HepG2 (cell line): Measurements from ENCODE around the gene LAMC1. TPM values are rescaled to one million over a fixed set of nuclear protein-coding genes. Genes with fewer than 3 reads are reported as not detected.

Experiments used
- CBX5 ChIP-seq: sonication (generic); formaldehyde crosslinking; IDR thresholded peaks from 2 replicates; pipeline ENCODE4 v1.4.0; 2020; ENCODE audit warnings: missing genetic modification reagents, borderline replicate concordance
- HMGXB3 ChIP-seq: sonication (generic); formaldehyde crosslinking; IDR thresholded peaks from 2 replicates; pipeline ENCODE4 v1.4.0; 2020; ENCODE audit warnings: missing genetic modification reagents, borderline replicate concordance
- HNRNPL ChIP-seq: fragments of 200-400 bp; formaldehyde crosslinking; IDR thresholded peaks from 2 replicates; pipeline ENCODE4 v1.6.1; 2017; ENCODE audit warnings: mild to moderate bottlenecking, low read depth, low read length
- ISL2 ChIP-seq: sonication (generic); formaldehyde crosslinking; IDR thresholded peaks from 2 replicates; pipeline ENCODE4 v1.5.0; 2020; ENCODE audit warnings: missing genetic modification reagents
- MAFK ChIP-seq, 2 experiments: IDR thresholded peaks in 1 of 2; conservative IDR thresholded peaks in 1 of 2; 2 replicates each; pipeline ENCODE4 v1.6.1; 2011; ENCODE audit warnings: improper control_type of control experiment in 2 of 2, low read length in 2 of 2
- MEF2D ChIP-seq: sonication (generic); formaldehyde crosslinking; IDR thresholded peaks from 2 replicates; pipeline ENCODE4 v1.5.1; 2020; ENCODE audit warnings: mild to moderate bottlenecking, missing genetic modification reagents
- NPAS2 ChIP-seq: sonication (generic); formaldehyde crosslinking; IDR thresholded peaks from 2 replicates; pipeline ENCODE4 v1.8.0; 2022; ENCODE audit warnings: mild to moderate bottlenecking, missing genetic modification reagents, borderline replicate concordance
- NR0B2 ChIP-seq: sonication (generic); formaldehyde crosslinking; IDR thresholded peaks from 2 replicates; pipeline ENCODE4 v1.4.0; 2020; ENCODE audit warnings: mild to moderate bottlenecking, missing genetic modification reagents
- RAD21 ChIP-seq: fragments of 450-650 bp; formaldehyde crosslinking; IDR thresholded peaks from 2 replicates; pipeline ENCODE4 v1.5.0; 2020; ENCODE audit warnings: mild to moderate bottlenecking
- SAFB2 ChIP-seq: sonication (generic); formaldehyde crosslinking; IDR thresholded peaks from 2 replicates; pipeline ENCODE4 v1.5.1; 2020; ENCODE audit warnings: missing genetic modification reagents, low read depth, mild to moderate bottlenecking, borderline replicate concordance
- SMAD9 ChIP-seq: sonication (generic); formaldehyde crosslinking; IDR thresholded peaks from 2 replicates; pipeline ENCODE4 v1.5.1; 2020; ENCODE audit warnings: mild to moderate bottlenecking, missing genetic modification reagents
- TAF15 ChIP-seq: fragments of 200-400 bp; formaldehyde crosslinking; IDR thresholded peaks from one replicate; pipeline ENCODE4 v1.6.1; 2018; ENCODE audit warnings: mild to moderate bottlenecking, low read depth, low read length; ENCODE audit not compliant: poor library complexity, severe bottlenecking
- TP53 ChIP-seq: sonication (generic); formaldehyde crosslinking; conservative IDR thresholded peaks from 2 replicates; pipeline ENCODE4 v1.4.0; 2020; ENCODE audit warnings: missing genetic modification reagents
- UBTF ChIP-seq: sonication (generic); formaldehyde crosslinking; IDR thresholded peaks from 2 replicates; pipeline ENCODE4 v1.4.0; 2020; ENCODE audit warnings: mild to moderate bottlenecking, missing genetic modification reagents
- YEATS4 ChIP-seq: sonication (generic); formaldehyde crosslinking; IDR thresholded peaks from 2 replicates; pipeline ENCODE4 v1.4.0; 2020; ENCODE audit warnings: missing genetic modification reagents, borderline replicate concordance
- ZBTB21 ChIP-seq: sonication (generic); formaldehyde crosslinking; IDR thresholded peaks from 2 replicates; pipeline ENCODE4 v1.4.0; 2020; ENCODE audit warnings: missing genetic modification reagents
- ZNF232 ChIP-seq: sonication (generic); formaldehyde crosslinking; IDR thresholded peaks from 2 replicates; pipeline ENCODE4 v1.4.0; 2020; ENCODE audit warnings: missing genetic modification reagents, borderline replicate concordance
- ZNF234 ChIP-seq: sonication (generic); formaldehyde crosslinking; conservative IDR thresholded peaks from 2 replicates; pipeline ENCODE4 v1.5.1; 2020; ENCODE audit warnings: mild to moderate bottlenecking, missing genetic modification reagents
- ZNF337 ChIP-seq: sonication (generic); formaldehyde crosslinking; IDR thresholded peaks from 2 replicates; pipeline ENCODE4 v1.5.1; 2020; ENCODE audit warnings: missing genetic modification reagents, low read depth, mild to moderate bottlenecking, borderline replicate concordance
- ZNF546 ChIP-seq: sonication (generic); formaldehyde crosslinking; conservative IDR thresholded peaks from 2 replicates; pipeline ENCODE4 v1.8.1; 2023; ENCODE audit warnings: mild to moderate bottlenecking, missing genetic modification reagents
- polyA plus RNA-seq, 8 experiments: library from polyadenylated mRNA; depleted of rRNA in 3 of 8; stranded (reverse) in 7 of 8; unstranded in 1 of 8; fragments of >200 nt; fragmentation: Illumina TruSeq in 4 of 8; extraction: Trizol in 4 of 8; gene quantifications; 2 replicates each; pipeline versions ENCODE4 v1.2.1 to v1.2.3, GENCODE V29; 2011 to 2016; ENCODE audit warnings: low read depth in 4 of 8, missing spikeins in 1 of 8, mixed read lengths in 1 of 8; ENCODE audit not compliant: insufficient read depth in 1 of 8
- total RNA-seq, 5 experiments: library from RNA; depleted of rRNA; stranded (reverse); fragments of >200 nt; fragmentation: Illumina TruSeq; extraction: Trizol; gene quantifications; 2 replicates each; pipeline ENCODE4 v1.2.3, GENCODE V29; 2016; ENCODE audit warnings: low read depth in 1 of 5

LAMC1 gene
- total and polyA plus RNA-seq, 2 of the 13 experiments (the other 11 are each of a cell fraction or from before 2014, with no cell fraction given), result 58.5 to 137 TPM

GRCh38 chr1:183022202-183023145, 746 bp upstream of the LAMC1 start (continued):
- peak; percentile 56 to 81 for TF ChIP-seq MAFK (conservative IDR thresholded peaks at IDR 0.05 in 1 of 2, IDR thresholded peaks at IDR 0.05 in 1 of 2; ENCODE audit: low read length in 2 of 2)
- 0 out of 2 replicates have a peak, but pooled peaks have one; percentile 31 for TF ChIP-seq ZNF234 (CRISPR knock-in tag)
- TF ChIP-seq MEF2D (CRISPR knock-in tag), result no peak
- TF ChIP-seq ZNF337 (CRISPR knock-in tag), result no peak
- no peak for TF ChIP-seq HNRNPL
- TF ChIP-seq SMAD9, result no peak
- peak; percentile 52 for TF ChIP-seq TAF15
- TF ChIP-seq HMGXB3, result no peak
- 0 out of 2 replicates have a peak, but pooled peaks have one; percentile 42 for TF ChIP-seq RAD21 (CRISPR knock-in tag)
- peak; percentile 58; the same call in 1 of the 2 replicates for TF ChIP-seq ISL2 (CRISPR knock-in tag)
- TF ChIP-seq UBTF (CRISPR knock-in tag), result peak; percentile 40; the same call in 1 of the 2 replicates
- TF ChIP-seq CBX5, result 0 out of 2 replicates have a peak, but pooled peaks have one; percentile 18
- no peak for TF ChIP-seq ZNF232
- 0 out of 2 replicates have a peak, but pooled peaks have one; percentile 35 for TF ChIP-seq SAFB2 (CRISPR knock-in tag)
- no peak for TF ChIP-seq ZBTB21
- TF ChIP-seq NR0B2 (CRISPR knock-in tag), result no peak; the same call in 1 of the 2 replicates
- TF ChIP-seq NPAS2, result no peak
- TF ChIP-seq TP53 (CRISPR knock-in tag), result no peak
- TF ChIP-seq ZNF546 (CRISPR knock-in tag), result no peak; the same call in 1 of the 2 replicates
- TF ChIP-seq YEATS4, result peak; percentile 56; the same call in 1 of the 2 replicates
